Measurements from ENCODE around the gene NFATC2. TPM values are rescaled to one million over a fixed set of nuclear protein-coding genes. Genes with fewer than 3 reads are reported as not detected.

NFATC2 gene
- total and polyA plus RNA-seq, 2 of the 4 experiments (the other 2 are of a cell fraction) = 0.18 to 0.38 TPM

GRCh38 chr20:51554538-51555165, 12.1 kb upstream of the NFATC2 start:
- H3K27ac ChIP-seq (ENCODE audit: insufficient read depth, low read length) = no peak overlapping the region
- CTCF ChIA-PET = interaction anchor here (0.7 kb wide), 1 partner anchor 41 kb away, joined by 3 read pairs; no protein-coding TSS in a partner anchor
- TF ChIP-seq BHLHE40 (IDR thresholded peaks at IDR 0.05; ENCODE audit: low read depth, low read length) = peak; percentile 96
- TF ChIP-seq MXI1 (IDR thresholded peaks at IDR 0.05; ENCODE audit: borderline replicate concordance, low read depth, low read length) = no peak
- no peak for TF ChIP-seq MAZ (IDR thresholded peaks at IDR 0.05; ENCODE audit: borderline replicate concordance, low read depth, low read length)
- TF ChIP-seq POLR2A (IDR thresholded peaks at IDR 0.05; ENCODE audit: low read depth, low read length) = peak; percentile 22; the same call in 1 of the 2 replicates
- no peak for TF ChIP-seq MAFK (IDR thresholded peaks at IDR 0.05; ENCODE audit: low read depth, low read length)
- 0 out of 2 replicates have a peak, but pooled peaks have one; percentile 7 for TF ChIP-seq CEBPB (IDR thresholded peaks at IDR 0.05; ENCODE audit: low read depth, low read length)
- peak; percentile 33; the same call in 1 of the 2 replicates for TF ChIP-seq FOS (IDR thresholded peaks at IDR 0.05; ENCODE audit: low read depth, low read length)
- no peak for TF ChIP-seq CHD1 (IDR thresholded peaks at IDR 0.05; ENCODE audit: low read depth, low read length)
- TF ChIP-seq RCOR1 (IDR thresholded peaks at IDR 0.05; ENCODE audit: insufficient replicate concordance, low read length) = no peak
- TF ChIP-seq RAD21 (IDR thresholded peaks at IDR 0.05; ENCODE audit: low read length) = no peak
- TF ChIP-seq SMC3 (IDR thresholded peaks at IDR 0.05; ENCODE audit: low read depth, low read length) = no peak
- TF ChIP-seq RFX5 (IDR thresholded peaks at IDR 0.05; ENCODE audit: low read depth, low read length) = no peak
- no peak for TF ChIP-seq NFE2L2 (IDR thresholded peaks at IDR 0.05; ENCODE audit: low read depth, low read length)
- TF ChIP-seq CTCF (conservative IDR thresholded peaks at IDR 0.05; ENCODE audit: low read depth, low read length) = no peak
- TF ChIP-seq USF2 (IDR thresholded peaks at IDR 0.05; ENCODE audit: low read depth, low read length) = no peak

More at GRCh38 chr20:51554538-51555165, 12.1 kb upstream of the NFATC2 start:
- Histone ChIP-seq H3K36me3 (ENCODE audit: control insufficient read depth, insufficient read depth, low read length) (no peaks in the 10 kb centered on the region; the same call in 1 of the 2 replicates), H3K9ac (ENCODE audit: low read depth, low read length) (no peak overlapping the region), H3K4ac (ENCODE audit: low read depth, low read length) (peak overlapping the region; percentile 7), H3K56ac (ENCODE audit: extremely low read depth, insufficient read depth, low read length) (no peak overlapping the region), H4K5ac (ENCODE audit: low read depth, low read length) (no peak overlapping the region), H4K91ac (ENCODE audit: insufficient read depth, low read depth, low read length) (no peak overlapping the region), H3K9me3 (ENCODE audit: control insufficient read depth, insufficient read depth, low read length) (no peaks in the 10 kb centered on the region), H3K27me3 (ENCODE audit: control insufficient read depth, insufficient read depth, low read length) (no peaks in the 10 kb centered on the region), H3K23ac (ENCODE audit: low read depth, low read length) (peak overlapping the region; percentile 51; the same call in 1 of the 2 replicates), H3K18ac (ENCODE audit: low read depth, low read length) (no peak overlapping the region), H2BK20ac (ENCODE audit: low read depth, low read length) (0 out of 2 replicates have a peak overlapping the region, but pooled peaks have one; percentile 32), H3K79me1 (ENCODE audit: low read depth in 1 of 2, low read length in 2 of 2) (peaks cover 3 to 5% of the 10 kb centered on the region in 2 experiments; a peak in 2 of 4 replicates), H2AFZ (replicated peaks; ENCODE audit: low read length, poor library complexity) (peak overlapping the region; percentile 23), H3K4me3 (ENCODE audit: insufficient read depth, low read depth, low read length) (no peak overlapping the region), H3K4me1 (ENCODE audit: control insufficient read depth, insufficient read depth, low read length) (no peaks in the 10 kb centered on the region), H2AK9ac (replicated peaks; ENCODE audit: low read depth, low read length, poor library complexity) (peak overlapping the region; percentile 61), H3K4me2 (ENCODE audit: low read depth, low read length) (no peak overlapping the region), H4K8ac (ENCODE audit: low read depth in 2 of 2, low read length in 2 of 2) (no peak overlapping the region; a peak in 1 of 4 replicates), H3K14ac (replicated peaks; ENCODE audit: low read depth, low read length) (peak overlapping the region; percentile 53), H2BK5ac (ENCODE audit: low read depth, low read length, poor library complexity, severe bottlenecking) (no peak overlapping the region), H4K20me1 (ENCODE audit: insufficient read depth, low read length) (no peaks in the 10 kb centered on the region), H2BK15ac (ENCODE audit: low read depth, low read length) (peak overlapping the region; percentile 13; the same call in 1 of the 3 replicates), H2AK5ac (ENCODE audit: low read depth, low read length) (peak overlapping the region; percentile 22; the same call in 1 of the 2 replicates), H3K9me1 (ENCODE audit: insufficient read depth, low read length) (no peaks in the 10 kb centered on the region; the same call in 1 of the 2 replicates), H2BK120ac (ENCODE audit: low read depth, low read length) (no peak overlapping the region; the same call in 1 of the 2 replicates)
- dilution Hi-C loops (cut with HindIII; ENCODE audit: low sequenced_read_pairs, unreplicated experiment) (no loop called here), intact Hi-C loops (cut with micrococcal nuclease) (no loop called here), in situ Hi-C loops (cut with MboI; ENCODE audit: low sequenced_read_pairs) (no loop called here)
- WGBS, 2 experiments (ENCODE audit: extremely low coverage in 2 of 2, insufficient read length in 1 of 2) = 58% methylated on average over 3 of the region's 11 CpGs; no CpG with 5 or more reads in 1 of the 2 experiments
- peak; percentile 78 for DNase-seq
- ATAC-seq (ENCODE audit: low read depth) = no peak
- BruUV-seq (replicated peaks) = no TSS peak
- POLR2A ChIA-PET (ENCODE audit: unreplicated experiment) = no interaction called here

Measured in IMR-90 (cell line).